SW480 (cell line): ENCODE data around the gene GPX7.

Experiments used
- DNase-seq: peaks from one replicate; pipeline ENCODE4 v3.0.0-alpha.2; 2016; ENCODE audit warnings: low spot score

Gene GPX7

DNA sequence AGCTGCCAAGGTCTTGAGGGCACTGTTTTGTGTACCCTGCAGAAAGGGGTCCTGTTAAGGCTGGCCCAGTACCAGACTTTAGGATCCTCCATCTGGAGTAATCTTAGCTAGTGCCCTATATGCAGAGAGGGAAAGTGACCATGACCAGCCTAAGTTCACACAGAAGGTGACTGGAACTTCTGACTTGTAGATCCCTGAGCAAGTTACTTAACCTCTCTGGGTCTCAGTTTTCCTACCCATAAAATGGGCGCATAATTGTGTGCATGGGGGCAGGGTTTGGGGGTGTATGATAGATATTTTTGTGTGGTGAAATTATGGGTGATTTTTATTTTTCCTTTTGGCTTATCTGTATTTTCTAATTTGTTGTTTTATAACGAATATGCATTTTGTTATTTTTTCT lies 27.5 kb downstream of the GPX7 start:
- no peak for DNase-seq

DNA sequence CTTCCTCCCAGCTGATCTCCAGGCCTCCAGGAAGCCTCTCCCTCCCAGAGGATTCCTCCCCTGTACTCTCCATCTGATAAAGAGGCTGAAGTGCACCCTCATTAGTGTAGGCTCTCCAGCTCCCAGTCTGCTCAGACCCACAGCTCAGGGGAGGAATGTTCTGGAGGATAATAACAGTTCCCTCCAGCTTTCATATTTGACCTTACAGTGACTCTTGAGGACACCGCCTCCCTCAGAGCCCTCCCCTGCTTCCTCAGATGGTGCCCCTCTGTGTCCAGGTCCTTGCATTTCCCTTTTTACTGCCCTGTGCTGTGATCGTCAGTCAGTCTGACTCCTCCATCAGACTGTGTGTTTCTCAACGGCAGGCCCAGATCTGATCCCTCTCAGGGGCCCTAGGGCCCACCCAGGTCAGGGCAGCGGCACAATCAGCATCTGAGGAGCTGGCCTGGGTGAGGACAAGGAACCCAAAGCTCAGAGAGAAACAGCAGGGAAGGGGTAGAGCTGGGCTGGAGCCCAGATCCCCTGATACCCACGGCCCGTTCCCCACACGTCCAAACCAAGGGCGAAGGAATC lies 29.7 kb downstream of the GPX7 start:
- no peak for DNase-seq

GRCh38 chr1:52632732-52633290 lies 30.6 kb downstream of the GPX7 start, which contains the start of gene SHISAL2A:
SHISAL2A (plus strand) TSS chr1:52633168; CDS start chr1:52633494, 326 bp downstream.
- no peak for DNase-seq

DNA sequence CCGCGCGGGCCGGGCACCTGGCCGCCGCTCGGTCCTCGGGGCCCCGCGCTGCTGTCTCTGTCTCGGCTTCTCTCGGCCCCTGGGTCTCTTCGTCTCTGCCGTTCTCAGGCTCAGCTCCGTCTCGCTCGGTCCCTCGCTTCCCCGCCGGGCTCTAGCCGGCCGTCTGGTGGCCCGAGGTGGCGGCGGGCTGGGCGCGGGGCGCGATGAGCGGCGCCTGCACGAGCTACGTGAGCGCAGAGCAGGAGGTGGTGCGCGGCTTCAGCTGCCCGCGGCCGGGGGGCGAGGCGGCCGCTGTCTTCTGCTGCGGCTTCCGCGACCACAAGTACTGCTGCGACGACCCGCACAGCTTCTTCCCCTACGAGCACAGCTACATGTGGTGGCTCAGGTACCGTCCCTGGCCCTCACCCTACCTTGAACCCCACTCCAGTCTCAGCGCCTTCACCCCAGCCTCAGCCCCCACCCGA lies 31.2 kb downstream of the GPX7 start:
- DNase-seq: no peak

- DNase-seq: no peak
Observed at GRCh38 chr1:52634111-52634510, 31.9 kb downstream of the GPX7 start.

GRCh38 chr1:52635321-52636089 lies 33.3 kb downstream of the GPX7 start:
- DNase-seq: no peak

- DNase-seq: no peak
Observed at GRCh38 chr1:52636721-52637695, 34.8 kb downstream of the GPX7 start.

- no peak for DNase-seq
Observed at GRCh38 chr1:52637946-52638345, 35.8 kb downstream of the GPX7 start.

DNA sequence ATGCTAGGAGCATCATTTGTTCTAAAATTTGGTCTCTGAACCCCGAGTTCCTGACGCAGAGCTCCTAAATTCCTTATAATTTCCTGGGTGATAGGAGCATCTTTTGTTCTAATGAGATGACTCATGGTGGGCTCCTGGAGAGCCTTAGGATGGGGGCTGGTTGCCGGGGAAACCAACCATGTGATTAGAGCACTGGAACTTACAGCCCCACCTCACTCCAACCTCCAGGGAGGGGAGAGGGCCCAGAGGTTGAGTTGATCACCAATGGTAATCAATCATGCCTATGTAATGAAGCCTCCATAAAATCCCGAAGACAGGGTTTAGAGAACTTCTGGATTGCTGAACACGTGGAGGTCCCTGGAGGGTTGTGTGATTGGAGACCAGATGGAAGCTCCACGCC lies 38.5 kb downstream of the GPX7 start:
- no peak for DNase-seq

DNA sequence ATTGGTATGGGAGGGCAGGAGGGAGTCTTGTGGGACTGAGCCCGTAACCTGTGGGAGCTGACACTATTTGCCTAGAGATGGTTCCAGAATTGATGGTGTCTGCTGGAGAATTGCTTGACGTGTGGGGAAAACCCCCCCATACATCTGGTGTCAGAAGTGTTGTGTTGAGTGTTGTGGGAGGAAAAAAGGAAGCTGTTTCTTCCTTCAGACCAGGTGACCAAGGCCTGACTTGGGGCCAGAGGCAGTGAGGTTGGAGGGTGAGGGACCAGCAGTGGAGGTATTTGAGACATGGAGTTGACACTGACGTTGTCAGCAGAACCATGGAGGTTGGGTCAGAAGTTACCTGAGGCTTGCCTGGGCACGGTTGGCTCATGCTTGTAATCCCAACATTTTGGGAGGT lies 39.1 kb downstream of the GPX7 start:
- no peak for DNase-seq

DNA sequence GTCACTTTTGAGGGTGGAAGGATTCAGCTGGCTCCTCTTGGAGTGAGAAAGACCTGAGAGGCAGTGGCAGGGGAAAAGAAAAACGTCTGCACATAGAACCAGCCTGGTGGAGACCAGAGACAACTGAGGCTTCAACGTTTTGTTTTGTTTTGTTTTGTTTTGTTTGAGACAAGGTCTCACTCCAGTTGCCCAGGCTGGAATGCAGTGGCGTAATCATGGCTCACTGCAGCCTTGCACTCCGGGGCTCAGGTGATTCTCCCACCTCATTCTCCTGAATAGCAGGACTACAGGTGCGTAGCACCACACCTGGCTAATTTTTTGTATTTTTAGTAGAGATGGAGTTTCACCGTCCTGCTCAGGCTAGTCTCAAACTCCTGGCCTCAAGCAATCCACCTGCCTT lies 43.1 kb downstream of the GPX7 start:
- DNase-seq: no peak

- peak; percentile 19 for DNase-seq
Observed at GRCh38 chr1:52651904-52652303, 49.7 kb downstream of the GPX7 start.

GRCh38 chr1:52653207-52653849 lies 51.2 kb downstream of the GPX7 start:
- no peak for DNase-seq

DNA sequence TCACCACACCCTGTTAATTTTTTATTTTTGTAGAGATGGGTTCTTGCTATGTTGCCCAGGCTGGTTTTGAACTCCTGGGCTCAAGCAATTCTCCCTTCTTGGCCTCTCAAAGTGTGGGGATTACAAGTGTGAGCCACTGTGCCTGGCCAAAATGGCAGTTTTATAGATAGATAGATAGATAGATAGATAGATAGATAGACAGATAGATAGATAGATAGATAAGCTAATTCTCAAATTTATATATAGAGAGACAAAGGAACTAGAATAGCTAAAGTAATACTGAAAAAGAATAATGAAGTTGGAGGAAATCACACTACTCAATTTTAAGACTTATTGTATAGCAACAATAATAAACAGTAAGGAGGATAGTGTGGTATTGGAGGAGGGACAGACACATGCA lies 51.9 kb downstream of the GPX7 start:
- no peak for DNase-seq

GRCh38 chr1:52657702-52658101 lies 55.5 kb downstream of the GPX7 start:
- DNase-seq: no peak
